Right lobe of liver (tissue), 4 donors: ENCODE data around the gene CLSTN2.

Source experiments
- POLR2A ChIP-seq: fragments of 450-650 bp; IDR thresholded peaks from one replicate; pipeline ENCODE4 v1.6.1; 2017; ENCODE audit warnings: antibody characterized with exemption, mild to moderate bottlenecking
- TF ChIP-seq, protein P1 (sequence below), 4 donors: fragments of 200-600 bp in 3 of 4; fragments of 450-650 bp in 1 of 4; IDR thresholded peaks; one replicate each; pipeline versions ENCODE4 v1.5.1 to v1.8.0; 2016 to 2022; ENCODE audit warnings: antibody characterized with exemption in 4 of 4, mild to moderate bottlenecking in 2 of 4
- donor health status: DM: no; HTN: no; CAD: no.
- donor health status: DM: no; HTN: no; CAD: no.
- donor health status: DM: no; HTN: yes; CAD: no.

GRCh38 chr3:140572334-140572733 is 637.3 kb downstream of the CLSTN2 start:
- TF ChIP-seq, protein P1, sequence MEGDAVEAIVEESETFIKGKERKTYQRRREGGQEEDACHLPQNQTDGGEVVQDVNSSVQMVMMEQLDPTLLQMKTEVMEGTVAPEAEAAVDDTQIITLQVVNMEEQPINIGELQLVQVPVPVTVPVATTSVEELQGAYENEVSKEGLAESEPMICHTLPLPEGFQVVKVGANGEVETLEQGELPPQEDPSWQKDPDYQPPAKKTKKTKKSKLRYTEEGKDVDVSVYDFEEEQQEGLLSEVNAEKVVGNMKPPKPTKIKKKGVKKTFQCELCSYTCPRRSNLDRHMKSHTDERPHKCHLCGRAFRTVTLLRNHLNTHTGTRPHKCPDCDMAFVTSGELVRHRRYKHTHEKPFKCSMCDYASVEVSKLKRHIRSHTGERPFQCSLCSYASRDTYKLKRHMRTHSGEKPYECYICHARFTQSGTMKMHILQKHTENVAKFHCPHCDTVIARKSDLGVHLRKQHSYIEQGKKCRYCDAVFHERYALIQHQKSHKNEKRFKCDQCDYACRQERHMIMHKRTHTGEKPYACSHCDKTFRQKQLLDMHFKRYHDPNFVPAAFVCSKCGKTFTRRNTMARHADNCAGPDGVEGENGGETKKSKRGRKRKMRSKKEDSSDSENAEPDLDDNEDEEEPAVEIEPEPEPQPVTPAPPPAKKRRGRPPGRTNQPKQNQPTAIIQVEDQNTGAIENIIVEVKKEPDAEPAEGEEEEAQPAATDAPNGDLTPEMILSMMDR (IDR thresholded peaks at IDR 0.05): no peak
- TF ChIP-seq POLR2A: no peak
